ENCODE results near the gene PSD2. TPM values are rescaled to one million over a fixed set of nuclear protein-coding genes. Genes with fewer than 3 reads are reported as not detected.
A peak's percentile ranks its signal among the peaks of the same experiment; 100 is the strongest.

Gene PSD2
- total and polyA plus RNA-seq, 8 donors: 0.06 to 0.66 (median 0.16) TPM

- Histone ChIP-seq H3K27me3 (no peaks in the 10 kb centered on the region), H3K36me3 (no peaks in the 10 kb centered on the region), H3K27ac (no peak overlapping the region), H3K9me3 (no peaks in the 10 kb centered on the region), H3K4me1 (peaks cover 14 to 16% (median 16%) of the 10 kb centered on the region in 3 donors), H3K4me3 (no peak overlapping the region)
- WGBS, 2 donors: 88 to 92% methylated on average over 2 of the region's 2 CpGs
- intact Hi-C loops (cut with DNase I): no loop called here
- no peak for DNase-seq
- TF ChIP-seq CTCF (IDR thresholded peaks at IDR 0.05): no peak
- no peak for FAIRE-seq
- ATAC-seq: no peak
These were observed 46.4 kb upstream of the PSD2 start for GRCh38 chr5:139749242-139749641.

DNA sequence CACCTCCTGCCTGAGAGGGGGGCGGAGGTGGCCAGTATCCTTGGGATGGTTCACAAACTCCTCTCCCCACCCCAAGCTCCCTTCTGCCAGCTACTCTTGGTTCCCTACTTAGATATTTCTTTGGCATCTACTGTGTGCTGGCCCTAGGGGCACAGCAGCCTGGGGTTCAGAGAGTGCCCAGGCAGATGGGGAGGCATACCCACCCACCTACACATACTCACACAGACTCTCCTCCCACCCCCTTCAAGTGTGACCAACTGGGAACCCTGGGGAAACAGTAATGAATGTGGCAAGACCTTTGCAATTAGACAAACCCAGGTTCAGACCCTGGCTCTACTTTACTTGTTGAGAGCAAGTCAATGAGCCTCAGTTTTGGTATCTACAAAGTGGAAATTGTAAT is 44.4 kb upstream of the PSD2 start:
- no peaks in the 10 kb centered on the region for H3K9me3 ChIP-seq
- intact Hi-C loops (cut with DNase I): loop anchor here in 1 of 3 donors (10.0 kb wide), 1 partner anchor 46 kb away; no protein-coding TSS in a partner anchor
- peaks cover 0 to 3% (median 0%) of the 10 kb centered on the region in 4 donors for H3K27me3 ChIP-seq
- DNase-seq (no peak), ATAC-seq (no peak), FAIRE-seq (no peak)
- H3K4me3 ChIP-seq: no peak overlapping the region
- H3K4me1 ChIP-seq: peaks cover 13 to 23% (median 14%) of the 10 kb centered on the region in 3 donors
- H3K27ac ChIP-seq: no peak overlapping the region
- 88 to 96% methylated on average over 1 of the region's 1 CpG for WGBS, 2 donors
- no peak for TF ChIP-seq CTCF (IDR thresholded peaks at IDR 0.05)
- H3K36me3 ChIP-seq: no peaks in the 10 kb centered on the region

GRCh38 chr5:139752506-139753473 is 42.8 kb upstream of the PSD2 start:
- Histone ChIP-seq H3K4me1 (peaks cover 1 to 8% (median 7%) of the 10 kb centered on the region in 3 donors), H3K27me3 (peaks cover 0 to 3% (median 0%) of the 10 kb centered on the region in 4 donors), H3K36me3 (no peaks in the 10 kb centered on the region), H3K4me3 (no peak overlapping the region), H3K9me3 (no peaks in the 10 kb centered on the region), H3K27ac (no peak overlapping the region)
- ATAC-seq (no peak), DNase-seq (no peak), FAIRE-seq (no peak)
- no peak for TF ChIP-seq CTCF (IDR thresholded peaks at IDR 0.05)
- intact Hi-C loops (cut with DNase I): loop anchor here in 1 of 3 donors (10.0 kb wide), 1 partner anchor 48 kb away; no protein-coding TSS in a partner anchor
- 36 to 42% methylated on average over 16 of the region's 16 CpGs for WGBS, 2 donors

DNA sequence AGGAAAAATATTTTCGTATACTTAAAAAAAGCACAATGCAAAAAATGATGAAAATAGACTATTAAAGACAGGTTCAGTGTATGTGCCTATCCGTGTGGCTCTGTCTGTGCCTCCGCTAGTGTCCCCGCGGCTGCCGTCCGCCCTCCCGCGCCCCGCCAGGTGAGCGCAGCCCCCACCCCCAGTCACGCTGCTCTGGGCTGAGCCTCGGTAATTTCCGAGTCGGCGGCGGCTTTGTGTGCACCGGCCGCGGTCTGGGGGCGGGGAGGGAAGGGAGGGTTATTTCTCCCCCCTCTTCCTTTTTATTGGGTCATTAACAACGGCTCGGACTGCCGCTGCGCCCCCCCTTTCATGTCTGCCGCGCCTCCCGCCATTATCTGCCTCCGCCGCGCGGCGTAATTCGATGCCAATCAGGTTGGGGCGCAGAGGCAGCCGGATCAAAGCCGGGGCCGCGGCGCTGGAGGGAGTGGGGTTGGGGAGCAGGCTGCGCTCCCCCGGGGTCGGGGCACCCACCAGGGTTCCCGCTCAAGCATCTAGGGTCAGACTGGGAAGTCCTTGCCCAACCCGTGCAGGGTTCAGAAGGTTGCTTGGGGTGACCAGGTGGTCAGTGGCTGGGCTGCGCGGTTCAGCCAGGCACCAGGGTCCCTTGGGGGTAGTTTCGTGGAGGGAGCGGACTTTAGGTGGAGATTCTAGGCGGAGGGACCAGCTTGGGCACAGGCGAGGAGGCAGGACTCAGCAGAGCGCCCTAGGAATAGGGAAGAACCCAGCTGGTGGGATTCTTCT is 39.5 kb upstream of the PSD2 start:
- H3K27ac ChIP-seq: no peak overlapping the region
- ATAC-seq: peak; percentile 15 to 55 (median 44)
- no peak for TF ChIP-seq CTCF (IDR thresholded peaks at IDR 0.05)
- peak overlapping the region in 3 of 4 donors; percentile 5 to 33 (median 18) for H3K4me3 ChIP-seq
- FAIRE-seq: no peak
- peaks cover 7 to 14% (median 7%) of the 10 kb centered on the region in 3 donors for H3K4me1 ChIP-seq
- intact Hi-C loops (cut with DNase I): loop anchor here in 1 of 3 donors (10.0 kb wide), 1 partner anchor 51 kb away; no protein-coding TSS in a partner anchor
- H3K27me3 ChIP-seq: peaks cover 0 to 3% (median 0%) of the 10 kb centered on the region in 4 donors
- H3K36me3 ChIP-seq: no peaks in the 10 kb centered on the region
- H3K9me3 ChIP-seq: no peaks in the 10 kb centered on the region
- DNase-seq: peak in 1 of 6 donors; percentile 66
- WGBS, 2 donors: 14% methylated on average over 49 to 52 of the region's 52 CpGs

Measured in pancreas (tissue), 10 donors.